Measurements from ENCODE around the gene DTNB.

DNA sequence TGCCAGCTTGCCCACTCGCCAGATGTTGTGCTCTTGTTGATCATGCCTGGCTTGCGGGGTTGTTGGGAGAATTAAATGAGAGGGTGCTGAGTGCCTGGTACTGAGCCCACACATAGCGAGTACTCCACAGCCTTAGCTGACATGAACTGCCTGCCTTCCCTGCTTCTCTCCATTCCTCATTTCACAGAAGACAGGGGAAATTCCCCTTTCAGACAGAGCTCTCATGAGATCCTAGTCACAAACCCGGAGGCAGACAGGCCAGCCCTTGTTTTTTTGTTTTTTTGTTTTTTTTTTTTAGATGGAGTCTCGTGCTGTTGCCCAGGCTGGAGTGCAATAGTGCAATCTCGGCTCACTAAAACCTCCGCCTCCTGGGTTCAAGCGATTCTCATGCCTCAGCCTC is 314.5 kb downstream of the DTNB start:
- TF ChIP-seq, protein P1, sequence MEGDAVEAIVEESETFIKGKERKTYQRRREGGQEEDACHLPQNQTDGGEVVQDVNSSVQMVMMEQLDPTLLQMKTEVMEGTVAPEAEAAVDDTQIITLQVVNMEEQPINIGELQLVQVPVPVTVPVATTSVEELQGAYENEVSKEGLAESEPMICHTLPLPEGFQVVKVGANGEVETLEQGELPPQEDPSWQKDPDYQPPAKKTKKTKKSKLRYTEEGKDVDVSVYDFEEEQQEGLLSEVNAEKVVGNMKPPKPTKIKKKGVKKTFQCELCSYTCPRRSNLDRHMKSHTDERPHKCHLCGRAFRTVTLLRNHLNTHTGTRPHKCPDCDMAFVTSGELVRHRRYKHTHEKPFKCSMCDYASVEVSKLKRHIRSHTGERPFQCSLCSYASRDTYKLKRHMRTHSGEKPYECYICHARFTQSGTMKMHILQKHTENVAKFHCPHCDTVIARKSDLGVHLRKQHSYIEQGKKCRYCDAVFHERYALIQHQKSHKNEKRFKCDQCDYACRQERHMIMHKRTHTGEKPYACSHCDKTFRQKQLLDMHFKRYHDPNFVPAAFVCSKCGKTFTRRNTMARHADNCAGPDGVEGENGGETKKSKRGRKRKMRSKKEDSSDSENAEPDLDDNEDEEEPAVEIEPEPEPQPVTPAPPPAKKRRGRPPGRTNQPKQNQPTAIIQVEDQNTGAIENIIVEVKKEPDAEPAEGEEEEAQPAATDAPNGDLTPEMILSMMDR (IDR thresholded peaks at IDR 0.05): no peak
- TF ChIP-seq POLR2A (IDR thresholded peaks at IDR 0.05): no peak
